Activated CD4-positive, CD25-positive, alpha-beta regulatory T cell treated with anti-CD3 and anti-CD28 coated beads, Interleukin-2, amount 50 U/mL, for 16 hours (primary cell): ENCODE measurements around the gene CCIN.
"Not testable (repeated sequence)": the region's sequence is repeated elsewhere in the genome, so short reads cannot be mapped to it uniquely, and the experiment has no call there.

Experiments used
- DNase-seq: peaks from one replicate; pipeline ENCODE4 v3.0.0-alpha.2; 2020; ENCODE audit warnings: low read depth, low spot score

Gene CCIN

DNA sequence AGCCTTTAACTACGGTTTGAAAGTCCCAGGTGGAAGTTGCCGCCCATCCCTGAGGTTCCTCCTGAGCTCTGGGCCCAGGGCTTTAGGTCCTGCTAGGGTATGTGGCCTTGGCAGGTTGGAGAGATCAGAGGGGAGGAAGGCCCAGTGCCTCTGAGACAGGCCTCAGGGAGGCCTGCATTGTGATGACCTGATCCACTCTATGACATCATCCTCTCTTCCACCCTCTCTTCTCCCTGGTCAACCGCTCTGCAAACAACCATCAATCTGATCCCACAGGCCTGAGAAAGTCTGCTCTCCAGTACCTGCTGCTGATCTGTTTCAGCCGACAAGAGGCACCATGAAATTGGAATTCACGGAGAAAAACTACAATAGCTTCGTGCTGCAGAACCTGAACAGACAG lies at the start of gene CCIN:
Gene CCIN (plus strand): TSS at position 223 of the 400 bp plus-strand sequence. CDS start 115 bp downstream, at position 338.
- no peak for DNase-seq

DNA sequence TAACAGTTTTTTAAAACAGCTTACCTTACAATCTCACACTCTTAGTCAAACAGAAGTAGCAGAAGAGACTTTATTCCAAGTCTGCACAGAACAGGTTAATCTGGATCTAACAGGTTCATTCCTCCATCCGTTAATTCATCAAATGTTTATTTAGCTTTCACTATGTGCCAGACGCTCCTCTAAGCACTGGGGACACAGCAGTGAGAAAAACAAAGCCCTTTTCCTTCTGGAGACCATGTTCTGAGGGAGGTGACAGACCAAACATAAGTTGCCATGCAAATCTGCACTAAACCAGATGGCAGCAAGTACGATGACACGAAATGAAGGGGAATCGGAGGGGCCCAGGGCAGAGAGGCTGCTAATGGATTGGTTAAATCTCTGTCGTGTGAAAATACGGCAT lies 49.7 kb upstream of the CCIN start:
- DNase-seq, result no peak

DNA sequence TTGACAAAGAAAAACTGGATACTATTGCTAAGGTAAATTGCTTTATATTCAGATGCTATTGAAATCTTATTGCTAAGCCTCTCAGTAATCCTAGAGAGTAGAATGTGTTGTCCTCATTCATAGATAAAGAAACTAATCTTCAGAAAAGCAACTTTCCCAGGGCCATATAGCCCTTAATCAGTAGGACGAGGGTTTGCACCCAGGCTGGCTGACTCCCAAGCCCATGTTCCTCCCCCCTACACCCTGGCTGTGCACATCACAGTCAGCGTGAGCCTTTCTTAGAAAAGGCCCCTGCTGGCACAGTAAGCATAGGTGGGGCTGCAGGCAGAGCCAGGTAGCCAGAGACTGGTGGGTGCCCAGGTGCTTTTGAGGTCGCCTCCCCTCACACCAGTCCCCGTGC lies 48.5 kb upstream of the CCIN start:
- DNase-seq, result no peak

DNA sequence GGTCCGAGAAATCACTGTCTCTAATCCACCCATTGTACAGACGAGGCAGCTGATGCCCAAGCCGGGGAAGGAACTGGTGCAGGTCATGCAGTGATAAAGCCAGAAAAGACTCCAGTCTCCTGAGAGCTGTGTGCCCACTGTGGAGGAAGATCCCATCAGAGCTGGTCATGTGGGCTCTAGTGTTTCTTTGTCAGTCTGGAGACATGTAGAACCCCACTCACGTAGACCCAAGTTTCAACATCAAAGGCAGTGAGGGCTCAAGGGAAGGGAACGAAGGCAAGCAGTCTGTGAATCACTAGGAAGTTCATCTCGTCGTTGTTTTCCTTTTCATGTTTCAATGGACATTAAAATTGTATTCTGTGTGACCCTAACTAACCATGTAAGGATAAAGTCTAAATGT lies 47.2 kb upstream of the CCIN start:
- no peak for DNase-seq

DNA sequence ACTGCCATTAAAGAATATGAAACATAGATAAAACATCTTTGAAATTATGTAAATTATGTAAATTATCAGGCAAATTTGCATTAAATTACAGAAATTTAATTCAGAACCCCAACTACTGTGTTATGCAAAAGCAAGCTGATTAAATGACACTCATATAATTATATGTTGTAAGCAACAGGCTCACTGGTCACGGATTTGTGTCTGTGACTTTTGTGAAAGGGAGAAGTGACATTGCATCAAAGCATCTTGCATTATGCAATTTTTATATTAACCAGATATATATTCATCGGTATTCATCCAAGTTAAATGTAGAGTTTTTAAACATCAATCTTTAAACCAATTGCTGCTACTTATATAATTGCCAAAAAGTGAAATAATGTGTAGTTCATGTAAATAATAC lies 45.7 kb upstream of the CCIN start:
- DNase-seq, result no peak

DNA sequence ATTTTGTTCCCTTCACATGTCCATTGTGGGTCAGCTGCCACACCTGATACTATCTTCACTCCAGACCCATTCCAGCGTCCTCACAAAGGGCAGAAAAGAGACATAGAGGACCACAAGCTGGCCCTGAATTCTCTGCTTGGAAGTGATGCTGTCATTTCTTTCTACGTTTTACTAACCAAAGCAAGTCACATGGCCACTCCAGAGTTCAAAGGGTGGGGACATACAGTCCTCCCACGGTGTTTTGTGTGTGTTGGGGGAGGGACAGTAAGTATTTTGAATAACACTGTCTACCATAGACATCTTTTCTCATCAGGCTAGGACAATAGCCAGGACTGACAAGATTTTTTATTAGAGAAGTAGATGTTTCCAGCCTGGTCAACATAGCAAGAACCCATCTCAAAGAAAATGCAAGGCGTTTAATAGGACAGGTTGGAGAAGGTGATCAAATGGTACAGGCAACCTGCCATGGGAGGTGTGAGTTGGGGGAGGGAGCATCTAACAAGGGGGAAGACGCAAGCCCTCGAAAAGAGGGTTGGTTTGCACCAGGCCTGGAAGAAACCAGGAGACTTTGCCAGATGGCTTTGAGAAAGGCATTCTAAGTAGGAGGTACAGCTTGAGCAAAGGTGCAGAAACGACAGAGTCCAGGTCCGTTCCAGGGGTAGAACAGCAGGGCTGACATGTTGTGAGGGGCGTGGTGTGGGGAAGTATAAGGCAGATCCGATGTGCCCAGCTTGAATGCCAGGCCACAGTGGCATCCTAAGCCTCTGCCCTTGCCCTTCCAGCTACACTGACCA lies 43.9 kb upstream of the CCIN start:
- no peak for DNase-seq

DNA sequence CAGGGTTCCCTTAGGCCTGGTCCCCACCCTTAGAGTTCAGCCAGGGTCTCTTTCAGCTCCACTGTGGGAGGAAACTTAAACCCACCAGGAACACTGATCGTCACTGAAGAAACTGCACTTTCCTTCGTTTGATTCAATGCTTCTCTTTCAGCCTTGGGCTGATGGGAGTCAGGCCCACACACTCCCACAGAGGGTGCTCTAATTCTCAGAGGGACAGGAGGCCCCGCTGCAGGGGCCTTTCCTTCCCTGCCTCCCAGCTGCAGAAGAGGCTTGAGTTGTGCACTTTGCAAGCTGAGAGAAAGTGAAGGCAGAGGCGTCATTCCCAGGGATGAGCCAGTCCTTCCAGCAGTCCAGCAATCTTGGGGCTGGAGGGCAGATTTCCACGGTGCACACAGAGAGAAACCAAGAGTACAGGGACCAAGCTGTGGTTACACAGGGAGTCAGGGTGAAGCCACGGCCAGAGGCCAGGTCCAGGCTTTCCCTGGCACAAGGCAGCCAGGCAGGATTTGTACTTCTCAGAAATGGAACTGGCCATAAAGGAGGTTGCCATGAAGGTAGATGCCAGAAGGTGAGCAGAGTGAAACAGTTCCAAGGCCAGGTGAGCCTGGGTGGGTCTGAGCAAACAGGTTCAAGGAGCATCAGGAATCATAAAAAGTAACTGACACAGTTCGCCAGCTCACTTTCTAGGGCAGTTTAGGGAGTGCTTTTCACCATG lies 43.0 kb upstream of the CCIN start:
- DNase-seq, result no peak

DNA sequence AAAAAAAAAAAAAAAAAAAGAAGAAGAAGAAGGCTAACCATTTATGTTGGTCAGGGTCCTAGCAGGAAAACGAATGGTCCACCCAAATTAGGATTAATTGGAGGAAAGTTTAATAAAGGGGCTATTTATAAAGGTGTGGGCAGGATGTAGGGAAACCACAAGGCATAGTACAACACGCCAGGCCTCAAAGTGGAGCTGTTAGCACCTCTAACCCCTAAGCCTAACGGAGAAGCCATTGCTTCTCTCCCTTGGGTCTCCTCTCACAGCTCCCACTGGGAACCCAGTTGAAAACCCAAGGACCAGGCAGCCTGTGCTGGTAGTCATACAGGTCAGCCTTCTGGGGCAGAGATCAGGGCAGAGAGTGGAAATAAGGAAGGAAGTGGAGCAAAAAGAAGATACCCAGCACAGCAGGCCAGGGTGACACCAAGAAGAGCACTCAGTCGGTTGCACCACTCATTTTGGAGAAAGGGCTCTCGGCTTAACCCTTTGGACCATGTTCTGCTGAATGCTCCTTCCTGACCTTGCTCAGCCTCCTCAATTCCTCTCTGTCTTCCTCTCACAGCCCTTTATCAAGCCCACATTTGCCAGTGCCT lies 41.4 kb upstream of the CCIN start:
- DNase-seq, result no peak

DNA sequence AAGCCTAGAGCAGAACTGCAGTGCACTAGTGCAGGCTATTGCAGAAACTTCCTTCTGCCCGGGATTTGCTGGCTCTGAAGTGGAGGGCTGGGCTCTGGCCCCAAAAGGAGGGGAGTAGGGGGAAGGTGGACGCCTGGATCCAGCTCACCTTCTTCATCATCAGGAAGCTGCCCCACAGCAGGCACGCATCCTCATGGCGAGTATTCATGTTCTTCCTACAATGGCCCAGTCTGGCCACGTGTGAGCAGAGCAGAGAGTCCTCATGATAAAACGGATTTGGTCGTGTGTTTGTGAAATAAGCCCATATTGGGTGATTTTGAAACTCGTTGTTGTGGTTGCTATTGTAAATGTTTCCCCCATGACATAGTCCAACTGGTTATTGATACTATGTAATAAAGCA lies 40.8 kb upstream of the CCIN start:
- DNase-seq, result no peak

DNA sequence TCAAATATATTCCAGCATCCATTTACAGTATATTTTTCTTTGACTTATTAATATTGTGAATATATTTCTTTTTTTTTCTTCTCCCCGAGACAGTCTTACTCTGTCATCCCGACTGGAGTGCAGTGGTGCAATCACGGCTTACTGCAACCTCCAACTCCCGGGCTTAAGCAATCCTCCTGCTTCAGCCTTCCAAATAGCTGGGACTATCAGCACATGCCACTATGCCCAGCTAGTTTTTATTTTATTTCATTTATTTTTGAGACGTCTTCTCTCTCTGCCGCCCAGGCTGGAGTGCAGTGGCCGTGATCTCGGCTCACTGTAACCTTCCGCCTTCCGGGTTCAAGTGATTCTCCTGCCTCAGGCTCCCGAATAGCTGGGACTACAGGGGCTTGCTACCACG lies 40.0 kb upstream of the CCIN start:
- DNase-seq, result no peak

DNA sequence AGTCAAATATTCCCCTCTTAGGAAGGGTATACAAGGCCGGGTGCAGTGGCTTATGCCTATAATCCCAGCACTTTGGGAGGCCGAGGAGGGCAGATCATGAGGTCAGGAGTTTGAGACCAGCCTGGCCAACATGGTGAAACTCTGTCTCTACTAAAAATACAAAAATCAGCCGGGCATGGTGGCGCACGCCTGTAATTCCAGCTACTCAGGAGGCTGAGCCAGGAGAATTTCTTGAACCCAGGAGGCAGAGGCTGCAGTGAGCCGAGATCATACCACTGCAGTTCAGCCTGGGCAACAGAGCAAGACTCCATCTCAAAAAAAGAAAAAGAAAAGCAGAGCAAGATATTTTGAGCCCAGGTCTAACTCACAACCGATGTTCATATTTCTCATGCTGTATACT lies 37.5 kb upstream of the CCIN start:
- DNase-seq, result not testable (repeated sequence)

DNA sequence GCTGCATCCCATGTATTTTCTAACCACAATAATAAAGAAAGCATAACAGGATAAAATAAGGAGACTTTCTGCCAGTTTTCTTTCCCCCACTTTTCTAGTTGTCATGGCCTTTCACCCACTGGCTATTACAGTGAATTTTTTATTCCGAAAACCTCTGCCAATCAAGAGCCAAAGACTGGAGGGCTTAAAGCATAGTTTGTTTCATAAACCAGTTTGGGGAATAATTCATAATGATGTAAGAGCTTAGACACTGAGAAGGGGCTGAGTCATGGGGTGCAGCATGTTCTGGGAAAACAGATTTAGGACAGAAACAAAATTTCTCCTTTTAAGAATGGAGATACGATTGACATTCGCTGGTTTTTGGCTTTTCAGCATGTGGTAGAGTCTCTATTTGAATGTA lies 37.1 kb upstream of the CCIN start:
- DNase-seq, result no peak

DNA sequence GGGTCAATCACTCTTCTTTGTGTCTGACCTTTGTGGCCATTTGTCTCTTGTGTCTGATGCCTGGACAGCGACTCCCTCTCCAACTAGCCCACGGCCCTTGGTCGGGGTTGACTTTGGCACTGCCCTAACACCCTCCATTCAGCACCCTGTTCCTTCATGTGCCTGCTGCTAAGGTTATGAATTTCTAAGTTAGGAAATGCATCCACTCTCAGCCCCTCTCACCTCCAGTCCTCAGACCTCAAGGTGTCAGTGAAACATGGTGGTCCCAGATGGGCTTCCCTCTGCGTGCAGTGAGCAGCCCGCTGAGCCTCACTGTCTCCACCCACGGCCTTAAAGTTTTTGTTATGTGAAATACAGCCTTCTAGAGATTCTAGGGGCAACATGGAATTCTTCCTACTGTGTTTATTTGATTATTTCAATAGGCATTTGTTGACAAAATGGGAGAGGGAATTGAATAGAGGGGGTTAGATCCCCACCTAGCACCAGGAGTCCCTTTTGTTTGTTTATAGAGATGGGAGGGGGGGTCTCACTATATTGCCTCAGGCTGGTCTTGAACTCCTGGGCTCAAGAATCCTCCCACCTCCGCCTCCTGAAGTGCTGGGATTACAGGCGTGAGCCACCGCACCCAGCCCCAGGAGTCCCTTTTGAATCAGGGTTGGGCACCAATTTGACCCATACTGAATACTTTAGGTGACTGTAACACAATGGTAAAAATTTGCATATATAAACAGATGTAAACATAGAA lies 34.3 kb upstream of the CCIN start:
- no peak for DNase-seq

DNA sequence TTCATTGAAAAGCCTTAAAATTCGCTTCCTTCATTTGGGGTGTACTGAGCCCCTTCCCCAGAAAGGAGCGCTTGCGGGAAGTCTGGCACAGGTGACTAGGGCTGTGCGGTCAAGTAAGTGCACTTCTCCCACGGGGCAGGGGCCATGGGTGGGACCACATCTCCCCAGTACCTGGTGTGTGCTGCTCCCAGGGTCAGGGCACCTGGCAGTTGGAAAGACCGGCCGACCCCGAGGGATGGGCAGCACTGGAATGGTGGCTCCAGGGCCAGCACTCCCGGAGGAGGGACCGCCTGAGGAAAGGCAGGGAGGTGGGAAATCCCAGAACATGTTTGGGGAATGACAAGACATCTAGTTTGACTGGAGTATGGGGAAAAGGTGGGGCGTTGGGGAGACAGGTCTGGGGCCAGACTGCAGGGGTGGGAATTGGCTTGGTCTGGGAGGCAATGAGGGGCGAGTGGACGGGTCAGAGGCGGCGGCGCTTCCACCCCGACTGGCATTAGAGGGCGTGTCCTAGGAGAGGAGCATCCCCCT lies 33.4 kb upstream of the CCIN start:
- no peak for DNase-seq

DNA sequence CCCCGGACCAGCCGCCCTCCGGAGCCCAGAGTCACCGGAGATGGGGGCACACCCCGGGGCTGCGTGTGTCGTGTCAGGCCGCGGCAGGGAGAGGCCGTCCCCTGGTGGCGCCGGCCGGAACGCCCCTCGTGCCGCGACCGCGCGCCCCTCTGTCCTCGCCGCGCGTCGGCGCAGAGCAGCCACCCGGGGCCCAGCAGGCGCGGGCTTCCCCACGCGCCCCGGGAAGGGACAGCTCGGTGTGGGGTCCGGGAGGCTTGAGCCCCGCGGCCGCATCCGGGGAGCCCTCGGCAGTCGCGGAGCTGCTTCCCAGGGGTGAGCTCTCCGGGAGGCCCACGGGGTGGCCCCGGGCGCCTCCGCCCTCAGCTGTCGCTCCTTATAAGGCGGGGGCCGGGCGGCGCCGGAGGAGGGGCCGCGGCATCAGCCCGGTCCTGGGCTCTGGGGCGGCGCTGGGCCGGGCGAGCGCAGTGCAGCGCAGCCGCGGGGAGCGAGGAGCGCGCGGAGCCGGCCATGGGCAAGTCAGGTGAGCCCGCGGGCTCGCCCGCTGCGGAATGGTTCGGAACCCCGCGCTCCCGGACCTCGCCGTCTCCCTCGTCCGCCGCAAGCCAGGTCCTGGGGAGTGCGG lies 32.8 kb upstream of the CCIN start, which contains the start of gene GLIPR2:
Gene GLIPR2 (plus strand): TSS at position 462 of the 622 bp plus-strand sequence. CDS start 46 bp downstream, at position 508.
- DNase-seq, result peak; percentile 58

DNA sequence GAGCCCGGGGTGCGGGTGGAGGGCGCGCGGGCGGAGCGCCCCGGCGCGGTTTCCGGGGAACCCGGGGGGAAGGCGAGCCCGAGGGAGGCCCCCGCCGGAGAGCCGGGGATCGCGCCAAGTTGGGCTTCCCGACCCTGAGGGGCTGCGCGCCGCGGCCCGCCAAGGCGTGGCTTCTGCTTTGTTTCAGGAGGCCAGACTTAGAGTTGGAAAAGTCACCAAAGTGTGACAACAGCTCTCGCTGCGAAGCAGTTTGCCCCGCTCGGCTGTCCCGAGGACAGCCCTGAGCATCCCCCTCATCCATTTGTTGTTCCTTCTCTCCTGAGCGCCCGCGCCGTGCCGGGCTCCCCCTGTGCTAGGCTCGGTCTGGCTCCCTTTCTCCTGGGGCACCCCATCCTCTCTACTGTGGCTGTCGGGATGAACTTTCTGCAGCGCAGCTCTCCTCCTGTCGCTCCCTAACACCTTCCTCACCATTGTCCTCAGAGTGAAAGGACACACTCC lies 32.2 kb upstream of the CCIN start:
- no peak for DNase-seq

DNA sequence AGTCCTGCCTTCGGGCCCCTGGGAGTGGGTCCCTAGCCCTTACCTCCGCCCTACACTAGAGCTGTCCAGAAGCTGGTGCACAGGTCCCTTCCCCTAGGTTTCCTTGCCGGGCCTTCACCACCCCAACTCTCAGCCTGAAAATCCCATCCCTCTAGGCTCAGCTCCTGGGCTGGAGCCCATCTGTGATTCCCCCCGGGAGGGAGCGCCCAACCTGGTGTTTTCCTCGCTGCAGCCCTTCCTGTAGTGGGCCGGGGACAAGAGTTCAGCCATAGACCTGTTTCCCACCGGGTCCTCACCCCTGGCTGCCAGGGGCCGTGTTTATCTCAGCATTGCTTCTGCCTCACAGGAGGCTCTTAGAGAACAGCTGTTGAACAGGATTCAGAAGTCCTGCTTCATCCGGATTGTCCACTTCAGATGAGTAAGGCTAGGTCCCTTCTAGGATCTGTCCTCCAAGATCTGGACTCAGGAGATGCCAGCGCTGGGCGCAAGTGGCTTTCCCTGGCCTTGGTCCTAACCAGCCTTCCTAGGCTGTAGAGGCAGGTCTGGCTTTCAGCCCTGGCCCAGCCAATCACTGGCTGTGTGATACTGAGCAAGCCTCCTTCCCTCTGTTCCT lies 31.7 kb upstream of the CCIN start:
- DNase-seq, result no peak

DNA sequence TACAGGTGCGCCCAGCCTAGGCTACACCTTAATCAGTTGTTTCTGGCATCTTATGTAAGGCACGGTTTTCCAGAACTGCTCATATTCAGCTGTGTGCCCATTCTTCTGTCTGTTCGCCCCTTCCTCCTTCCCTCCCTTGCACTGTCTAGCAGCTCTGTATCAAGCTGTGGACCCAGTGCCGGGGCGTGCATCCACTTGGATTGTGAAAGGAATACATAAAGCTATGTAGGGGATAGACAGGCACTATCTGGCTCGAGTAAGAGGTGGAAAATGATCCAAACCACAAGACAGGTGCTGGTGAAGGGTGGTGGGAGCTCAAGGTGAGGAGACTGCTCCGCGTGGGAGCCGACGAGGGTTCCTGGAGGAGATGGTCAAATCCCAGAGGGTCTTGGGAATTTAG lies 30.7 kb upstream of the CCIN start:
- DNase-seq, result no peak

DNA sequence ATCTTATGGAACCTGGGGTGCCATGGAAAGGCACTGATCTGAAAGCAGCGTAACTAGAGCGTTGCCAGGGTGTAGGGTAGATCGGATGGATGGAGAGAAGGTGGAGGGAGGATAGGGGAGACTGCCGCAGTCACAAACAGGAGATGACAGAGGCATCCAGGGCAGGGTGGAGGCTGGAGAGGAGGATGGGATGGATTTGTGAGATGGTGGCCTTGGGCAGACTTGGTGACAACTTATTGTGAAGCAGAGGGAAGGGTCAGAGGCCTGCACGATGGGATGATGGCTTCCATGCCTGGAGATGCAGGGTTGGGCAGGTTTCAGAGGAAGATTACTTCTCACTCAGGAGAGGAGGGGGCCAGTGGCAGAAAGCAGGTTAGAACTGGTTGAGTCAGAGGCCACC lies 30.3 kb upstream of the CCIN start:
- no peak for DNase-seq
